ENCODE results near the gene DHCR7.

- TF ChIP-seq ZFX (IDR thresholded peaks at IDR 0.05; ENCODE audit: borderline replicate concordance), result no peak
- TF ChIP-seq CTCF (IDR thresholded peaks at IDR 0.05), result no peak
These were observed 26.1 kb upstream of the DHCR7 start for GRCh38 chr11:71474141-71474770.

Measured in 22Rv1 (cell line).